OCI-LY3 (cell line): ENCODE data around the gene RPS4Y2.

ENCODE experiments used
- EZH2phosphoT487 ChIP-seq: fragments of 200-600 bp; shearing (Covaris generic); IDR thresholded peaks from 2 replicates; pipeline ENCODE4 v1.6.1; 2018; ENCODE audit warnings: antibody characterized with exemption, mixed run types, low read depth
- TF ChIP-seq, protein P1 (sequence below): fragments of 200-600, 300-600 bp; sonication (generic); IDR thresholded peaks from 2 replicates; pipeline ENCODE4 v1.5.1; 2014; ENCODE audit warnings: antibody characterized with exemption, low read length, low read depth

DNA sequence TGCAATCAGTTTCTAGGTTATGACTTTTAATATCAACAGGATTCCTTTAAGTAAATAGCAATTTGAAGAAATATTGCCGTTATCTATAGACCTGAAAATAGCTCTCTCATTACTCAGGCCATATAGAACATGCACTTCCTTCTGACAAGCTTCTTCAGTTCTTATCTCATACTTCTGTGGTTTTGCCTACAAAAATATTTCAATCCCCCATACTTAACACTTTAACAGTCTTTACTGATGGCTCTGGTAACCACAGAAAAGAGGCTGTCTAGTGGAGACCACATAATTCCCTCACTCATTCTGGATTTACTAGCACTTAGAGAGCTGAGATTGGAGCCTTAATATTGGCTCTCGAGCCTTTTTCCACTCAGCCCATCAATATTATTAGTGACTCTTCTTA is 46.8 kb downstream of the RPS4Y2 start:
- TF ChIP-seq, protein P1, sequence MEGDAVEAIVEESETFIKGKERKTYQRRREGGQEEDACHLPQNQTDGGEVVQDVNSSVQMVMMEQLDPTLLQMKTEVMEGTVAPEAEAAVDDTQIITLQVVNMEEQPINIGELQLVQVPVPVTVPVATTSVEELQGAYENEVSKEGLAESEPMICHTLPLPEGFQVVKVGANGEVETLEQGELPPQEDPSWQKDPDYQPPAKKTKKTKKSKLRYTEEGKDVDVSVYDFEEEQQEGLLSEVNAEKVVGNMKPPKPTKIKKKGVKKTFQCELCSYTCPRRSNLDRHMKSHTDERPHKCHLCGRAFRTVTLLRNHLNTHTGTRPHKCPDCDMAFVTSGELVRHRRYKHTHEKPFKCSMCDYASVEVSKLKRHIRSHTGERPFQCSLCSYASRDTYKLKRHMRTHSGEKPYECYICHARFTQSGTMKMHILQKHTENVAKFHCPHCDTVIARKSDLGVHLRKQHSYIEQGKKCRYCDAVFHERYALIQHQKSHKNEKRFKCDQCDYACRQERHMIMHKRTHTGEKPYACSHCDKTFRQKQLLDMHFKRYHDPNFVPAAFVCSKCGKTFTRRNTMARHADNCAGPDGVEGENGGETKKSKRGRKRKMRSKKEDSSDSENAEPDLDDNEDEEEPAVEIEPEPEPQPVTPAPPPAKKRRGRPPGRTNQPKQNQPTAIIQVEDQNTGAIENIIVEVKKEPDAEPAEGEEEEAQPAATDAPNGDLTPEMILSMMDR: no peak
- no peak for TF ChIP-seq EZH2phosphoT487
